Colonic mucosa (tissue), 4 donors: ENCODE data around the gene COQ2. TPM values are rescaled to one million over a fixed set of nuclear protein-coding genes. Genes with fewer than 3 reads are reported as not detected.
"Not testable (repeated sequence)": the region's sequence is repeated elsewhere in the genome, so short reads cannot be mapped to it uniquely, and the experiment has no call there.

ENCODE experiments used
- DNase-seq: peaks from one replicate; pipeline ENCODE4 v3.0.0-alpha.2; 2020
- H3K27ac ChIP-seq: fragments of 200-600 bp; one replicate; pipeline ENCODE4 v1.8.0; 2021
- H3K27me3 ChIP-seq: fragments of 200-600 bp; one replicate; pipeline ENCODE4 v1.8.0; 2021
- H3K36me3 ChIP-seq: fragments of 200-600 bp; one replicate; pipeline ENCODE4 v1.8.0; 2021
- H3K4me1 ChIP-seq: fragments of 200-600 bp; one replicate; pipeline ENCODE4 v1.8.0; 2021; ENCODE audit warnings: mild to moderate bottlenecking
- H3K4me3 ChIP-seq: fragments of 200-600 bp; one replicate; pipeline ENCODE4 v1.8.0; 2021
- H3K9ac ChIP-seq, 2 donors: one replicate each; pipeline ENCODE4 v1.7.0; 2013; ENCODE audit warnings: control low read depth in 2 of 2, low read depth in 2 of 2, low read length in 2 of 2
- H3K9me3 ChIP-seq: fragments of 200-600 bp; one replicate; pipeline ENCODE4 v1.8.0; 2021
- intact Hi-C: fragments of 100-400 bp; cut with DNase I; formaldehyde crosslinking; loops from one replicate; pipeline ENCODE4 v1.14.1; 2022
- total RNA-seq, 2 donors: library from RNA; stranded (reverse); fragmentation: NEBNext Ultra II Directional in 1 of 2; extraction: Animal tissue kit (Norgen Biotek cat#: 25700) in 1 of 2; gene quantifications; one replicate each; pipeline ENCODE4 v1.2.1, GENCODE V29; 2021
- TF ChIP-seq, protein P1 (sequence below): fragments of 200-600 bp; IDR thresholded peaks from one replicate; pipeline ENCODE4 v1.8.0; 2022; ENCODE audit warnings: antibody characterized with exemption, mild to moderate bottlenecking
- donor health status: healthy.
- donor health status: DM: no; HTN: no; CAD: no.
- donor health status: DM: no; HTN: no; CAD: no.

Gene COQ2
- total RNA-seq, 2 donors from 2014 or later = 23.4 to 28.3 TPM

DNA sequence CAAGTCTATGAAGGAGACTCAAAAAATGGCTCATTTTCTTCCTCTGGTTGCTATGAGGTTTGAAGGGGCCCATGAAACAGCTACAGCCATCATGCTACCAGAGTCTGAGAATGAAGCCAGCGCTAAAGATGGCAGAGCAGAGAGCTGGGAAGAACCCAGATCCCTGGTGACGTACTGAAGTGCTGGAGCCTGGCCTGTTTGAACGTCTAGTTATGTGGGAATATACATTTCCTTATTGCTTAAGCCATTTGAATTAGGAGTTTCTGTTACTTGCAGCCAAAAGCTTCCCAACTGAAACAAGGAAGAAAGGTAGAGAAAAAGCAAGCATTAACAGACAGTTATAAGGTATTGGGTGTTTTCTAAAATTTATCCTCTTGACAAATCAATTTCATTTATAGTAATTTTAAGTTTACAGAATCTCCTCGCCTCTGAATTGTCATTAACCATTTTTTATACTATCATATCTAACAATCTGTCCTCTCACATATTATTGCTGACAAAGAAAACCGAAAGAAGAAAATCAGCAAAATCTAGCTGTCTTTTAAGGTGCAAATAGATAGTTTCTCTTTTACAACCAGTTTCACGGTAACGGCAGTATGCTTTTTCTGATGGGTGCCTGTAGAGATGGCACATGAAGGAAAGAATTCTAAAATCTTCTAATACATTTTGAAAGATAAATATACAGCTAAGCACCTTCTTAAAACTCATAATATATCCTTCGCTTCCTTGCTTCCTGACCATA lies 8.9 kb upstream of the COQ2 start:
- H3K27me3 ChIP-seq = no peaks in the 10 kb centered on the region
- H3K9me3 ChIP-seq = no peaks in the 10 kb centered on the region
- no peak overlapping the region for H3K9ac ChIP-seq
- H3K4me1 ChIP-seq = no peaks in the 10 kb centered on the region
- TF ChIP-seq, protein P1, sequence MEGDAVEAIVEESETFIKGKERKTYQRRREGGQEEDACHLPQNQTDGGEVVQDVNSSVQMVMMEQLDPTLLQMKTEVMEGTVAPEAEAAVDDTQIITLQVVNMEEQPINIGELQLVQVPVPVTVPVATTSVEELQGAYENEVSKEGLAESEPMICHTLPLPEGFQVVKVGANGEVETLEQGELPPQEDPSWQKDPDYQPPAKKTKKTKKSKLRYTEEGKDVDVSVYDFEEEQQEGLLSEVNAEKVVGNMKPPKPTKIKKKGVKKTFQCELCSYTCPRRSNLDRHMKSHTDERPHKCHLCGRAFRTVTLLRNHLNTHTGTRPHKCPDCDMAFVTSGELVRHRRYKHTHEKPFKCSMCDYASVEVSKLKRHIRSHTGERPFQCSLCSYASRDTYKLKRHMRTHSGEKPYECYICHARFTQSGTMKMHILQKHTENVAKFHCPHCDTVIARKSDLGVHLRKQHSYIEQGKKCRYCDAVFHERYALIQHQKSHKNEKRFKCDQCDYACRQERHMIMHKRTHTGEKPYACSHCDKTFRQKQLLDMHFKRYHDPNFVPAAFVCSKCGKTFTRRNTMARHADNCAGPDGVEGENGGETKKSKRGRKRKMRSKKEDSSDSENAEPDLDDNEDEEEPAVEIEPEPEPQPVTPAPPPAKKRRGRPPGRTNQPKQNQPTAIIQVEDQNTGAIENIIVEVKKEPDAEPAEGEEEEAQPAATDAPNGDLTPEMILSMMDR = no peak
- no peak overlapping the region for H3K27ac ChIP-seq
- no peak overlapping the region for H3K4me3 ChIP-seq
- no peaks in the 10 kb centered on the region for H3K36me3 ChIP-seq
- DNase-seq = no peak
- intact Hi-C loops = no loop called here

DNA sequence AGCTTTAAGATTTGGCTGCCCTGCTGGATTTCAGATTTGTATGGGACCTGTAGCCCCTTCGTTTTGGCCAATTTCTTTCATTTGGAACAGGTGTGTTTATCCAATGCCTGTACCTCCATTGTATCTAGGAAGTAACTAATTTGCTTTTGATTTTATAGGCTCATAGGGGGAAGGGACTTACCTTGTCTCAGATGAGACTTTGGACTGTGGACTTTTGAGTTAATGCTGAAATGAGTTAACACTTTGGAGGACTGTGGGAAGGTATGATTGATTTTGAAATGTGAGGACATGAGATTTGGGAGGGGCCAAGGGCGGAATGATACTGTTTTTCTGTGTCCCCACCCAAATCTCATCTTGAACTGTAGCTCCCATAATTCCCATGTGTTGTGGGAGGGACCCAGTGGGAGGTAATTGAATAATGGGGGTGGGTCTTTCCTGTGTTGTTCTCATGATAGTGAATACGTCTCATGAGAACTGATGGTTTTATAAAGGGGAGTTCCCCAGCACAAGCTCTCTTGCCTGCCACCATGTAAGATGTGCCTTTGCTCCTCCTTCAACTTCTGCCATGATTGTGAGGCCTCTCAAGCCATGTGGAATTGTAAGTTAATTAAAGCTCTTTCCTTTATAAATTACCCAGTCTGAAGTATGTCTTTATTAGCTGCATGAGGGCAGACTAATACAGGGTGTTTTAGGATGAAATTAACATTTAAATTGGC lies 5.6 kb upstream of the COQ2 start:
- H3K36me3 ChIP-seq, intact Hi-C loops, DNase-seq, H3K27ac ChIP-seq, H3K4me3 ChIP-seq, H3K9ac ChIP-seq, H3K9me3 ChIP-seq, H3K4me1 ChIP-seq, H3K27me3 ChIP-seq: not testable (repeated sequence)

DNA sequence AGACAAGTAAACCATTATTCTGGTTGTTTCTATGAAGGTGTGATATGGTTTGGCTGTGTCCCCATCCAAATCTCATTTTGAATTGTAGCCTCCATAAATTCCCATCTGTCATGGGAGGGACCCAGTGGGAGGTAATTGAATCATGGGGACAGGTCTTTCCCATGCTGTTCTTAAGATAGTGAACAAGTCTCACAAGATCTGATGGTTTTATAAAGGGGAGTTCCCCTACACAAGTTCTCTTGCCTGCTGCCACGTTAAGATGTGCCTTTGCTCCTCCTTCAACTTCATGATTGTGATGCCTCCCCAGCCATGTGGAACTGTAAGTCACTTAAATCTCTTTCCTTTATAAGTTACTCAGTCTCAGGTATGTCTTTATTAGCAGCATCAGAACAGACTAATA lies 3.8 kb upstream of the COQ2 start:
- not testable (repeated sequence) for H3K27ac ChIP-seq, H3K4me3 ChIP-seq, H3K36me3 ChIP-seq, DNase-seq, H3K9ac ChIP-seq, H3K27me3 ChIP-seq, H3K4me1 ChIP-seq, H3K9me3 ChIP-seq
- intact Hi-C loops = loop anchor here (10.0 kb wide), 1 partner anchor 166 kb away; the partner anchor contains the start of genes HELQ and MRPS18C

DNA sequence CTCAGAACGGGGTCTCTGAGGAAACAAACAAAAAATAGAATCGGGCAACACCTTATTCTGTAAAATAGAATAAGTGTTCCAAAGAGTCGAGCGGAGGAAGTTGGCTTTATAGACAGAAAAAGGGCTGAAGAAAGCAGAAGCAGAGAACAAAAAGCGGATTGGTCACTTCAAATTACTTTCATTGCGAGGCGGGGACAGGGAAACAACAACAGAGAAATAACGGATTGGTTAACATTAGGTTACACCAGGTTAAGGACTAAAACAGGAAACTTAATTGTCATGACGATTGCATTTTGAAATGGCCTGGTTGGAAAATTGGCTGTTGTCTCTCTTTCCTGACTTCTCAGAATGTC lies 433 bp upstream of the COQ2 start:
- H3K4me1 ChIP-seq = peaks cover 9% of the 10 kb centered on the region
- no peaks in the 10 kb centered on the region for H3K9me3 ChIP-seq
- intact Hi-C loops = loop anchor here (10.0 kb wide), 1 partner anchor 170 kb away; the partner anchor contains the start of genes HELQ and MRPS18C
- no peaks in the 10 kb centered on the region for H3K27me3 ChIP-seq
- peak overlapping the region; percentile 59 for H3K4me3 ChIP-seq
- peak overlapping the region; percentile 88 for H3K27ac ChIP-seq
- peak overlapping the region; percentile 67 to 77 for H3K9ac ChIP-seq
- TF ChIP-seq, protein P1 = no peak
- DNase-seq = peak; percentile 53
- no peaks in the 10 kb centered on the region for H3K36me3 ChIP-seq

DNA sequence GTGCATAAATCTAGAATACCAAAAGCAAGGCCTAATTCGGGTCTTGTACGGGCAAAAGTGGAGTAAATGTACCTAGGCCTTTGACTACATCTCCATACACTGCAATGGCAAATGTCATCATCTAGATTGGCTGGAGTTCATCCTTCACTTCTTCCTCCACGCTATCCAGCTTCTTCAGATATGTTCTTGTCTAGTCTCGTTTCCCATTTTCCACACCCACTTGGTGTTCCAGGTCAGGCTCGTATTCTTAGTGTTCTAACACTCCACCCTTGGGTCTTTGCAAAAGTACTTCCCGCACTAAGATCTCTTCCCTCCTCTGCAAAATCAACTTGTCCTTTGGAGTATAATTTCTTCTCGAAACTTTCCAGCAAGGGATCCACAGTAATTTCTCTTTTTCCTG lies 1.4 kb downstream of the COQ2 start:
- no peak for DNase-seq
- Histone ChIP-seq H3K9me3 (no peaks in the 10 kb centered on the region), H3K9ac (no peak overlapping the region), H3K4me3 (no peak overlapping the region), H3K36me3 (no peaks in the 10 kb centered on the region), H3K27me3 (no peaks in the 10 kb centered on the region), H3K4me1 (peaks cover 9% of the 10 kb centered on the region), H3K27ac (no peak overlapping the region)
- intact Hi-C loops = loop anchor here (5.0 to 10.0 kb wide), 2 partner anchors 172 to 211 kb away; partner anchors contain the start of genes HELQ and MRPS18C
- TF ChIP-seq, protein P1 = no peak

DNA sequence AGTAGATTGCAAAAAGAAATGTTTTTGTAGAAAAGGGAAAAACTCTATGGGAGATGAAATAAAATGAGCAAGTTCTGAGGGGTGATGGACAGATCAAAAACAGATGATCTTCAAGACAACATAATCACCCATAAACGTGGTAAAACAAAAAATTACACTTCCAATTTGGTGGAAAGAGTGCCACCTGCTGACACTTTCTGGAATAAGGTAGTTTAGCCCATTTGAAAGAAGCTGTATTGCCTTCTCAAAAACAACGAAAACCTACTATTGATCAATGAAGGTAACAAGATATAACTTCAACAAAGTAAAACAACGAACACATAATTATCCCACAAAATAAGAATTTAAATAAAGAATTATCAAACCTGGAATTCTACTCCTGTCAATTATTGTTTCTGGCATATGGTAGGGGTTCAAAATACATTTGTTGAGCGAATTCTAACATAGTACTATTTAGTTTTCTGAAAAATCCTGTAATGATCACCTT lies 2.5 kb downstream of the COQ2 start:
- intact Hi-C loops = loop anchor here (5.0 to 10.0 kb wide), 2 partner anchors 173 to 210 kb away; partner anchors contain the start of genes HELQ and MRPS18C
- no peak overlapping the region for H3K9ac ChIP-seq

More for the DNA sequence above, 2.5 kb downstream of the COQ2 start:
- no peaks in the 10 kb centered on the region for H3K9me3 ChIP-seq
- DNase-seq = peak; percentile 80
- no peaks in the 10 kb centered on the region for H3K36me3 ChIP-seq
- no peaks in the 10 kb centered on the region for H3K27me3 ChIP-seq
- H3K4me3 ChIP-seq = no peak overlapping the region
- peaks cover 9% of the 10 kb centered on the region for H3K4me1 ChIP-seq
- TF ChIP-seq, protein P1 = peak; percentile 75
- no peak overlapping the region for H3K27ac ChIP-seq
